Measurements from ENCODE around the gene NPLOC4. TPM values are rescaled to one million over a fixed set of nuclear protein-coding genes. Genes with fewer than 3 reads are reported as not detected.

NPLOC4 gene
- total and polyA plus RNA-seq, 2 of the 13 experiments (the other 11 are each of a cell fraction or from before 2014, with no cell fraction given): 57.0 to 97.0 TPM

GRCh38 chr17:81683208-81683583, 46.3 kb upstream of the NPLOC4 start (continued):
- TF ChIP-seq ZNF225 (CRISPR knock-in tag; IDR thresholded peaks at IDR 0.05): peak; percentile 49; the same call in 1 of the 2 replicates
- TF ChIP-seq, protein P1, sequence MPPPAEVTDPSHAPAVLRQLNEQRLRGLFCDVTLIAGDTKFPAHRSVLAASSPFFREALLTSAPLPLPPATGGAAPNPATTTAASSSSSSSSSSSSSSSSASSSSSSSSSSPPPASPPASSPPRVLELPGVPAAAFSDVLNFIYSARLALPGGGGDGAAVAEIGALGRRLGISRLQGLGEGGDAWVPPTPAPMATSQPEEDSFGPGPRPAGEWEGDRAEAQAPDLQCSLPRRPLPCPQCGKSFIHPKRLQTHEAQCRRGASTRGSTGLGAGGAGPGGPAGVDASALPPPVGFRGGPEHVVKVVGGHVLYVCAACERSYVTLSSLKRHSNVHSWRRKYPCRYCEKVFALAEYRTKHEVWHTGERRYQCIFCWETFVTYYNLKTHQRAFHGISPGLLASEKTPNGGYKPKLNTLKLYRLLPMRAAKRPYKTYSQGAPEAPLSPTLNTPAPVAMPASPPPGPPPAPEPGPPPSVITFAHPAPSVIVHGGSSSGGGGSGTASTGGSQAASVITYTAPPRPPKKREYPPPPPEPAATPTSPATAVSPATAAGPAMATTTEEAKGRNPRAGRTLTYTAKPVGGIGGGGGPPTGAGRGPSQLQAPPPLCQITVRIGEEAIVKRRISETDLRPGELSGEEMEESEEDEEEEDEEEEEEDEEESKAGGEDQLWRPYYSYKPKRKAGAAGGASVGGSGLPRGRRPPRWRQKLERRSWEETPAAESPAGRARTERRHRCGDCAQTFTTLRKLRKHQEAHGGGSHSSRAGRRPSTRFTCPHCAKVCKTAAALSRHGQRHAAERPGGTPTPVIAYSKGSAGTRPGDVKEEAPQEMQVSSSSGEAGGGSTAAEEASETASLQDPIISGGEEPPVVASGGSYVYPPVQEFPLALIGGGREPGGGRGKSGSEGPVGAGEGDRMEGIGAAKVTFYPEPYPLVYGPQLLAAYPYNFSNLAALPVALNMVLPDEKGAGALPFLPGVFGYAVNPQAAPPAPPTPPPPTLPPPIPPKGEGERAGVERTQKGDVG (CRISPR knock-in tag; IDR thresholded peaks at IDR 0.05; ENCODE audit: borderline replicate concordance): no peak
- peak; percentile 7 for TF ChIP-seq HIVEP1 (CRISPR knock-in tag; IDR thresholded peaks at IDR 0.05)
- no peak for TF ChIP-seq PHF5A (CRISPR knock-in tag; IDR thresholded peaks at IDR 0.05; ENCODE audit: low read depth, unreplicated experiment)
- TF ChIP-seq, protein P2, sequence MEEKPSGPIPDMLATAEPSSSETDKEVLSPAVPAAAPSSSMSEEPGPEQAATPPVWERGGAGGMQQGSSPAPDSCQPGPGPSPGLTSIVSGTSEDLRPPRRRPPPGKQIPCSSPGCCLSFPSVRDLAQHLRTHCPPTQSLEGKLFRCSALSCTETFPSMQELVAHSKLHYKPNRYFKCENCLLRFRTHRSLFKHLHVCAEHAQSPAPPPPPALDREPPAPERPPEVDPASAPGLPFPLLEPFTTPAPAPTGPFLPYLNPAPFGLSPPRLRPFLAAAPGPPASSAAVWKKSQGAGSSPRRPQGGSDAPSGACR (CRISPR knock-in tag; IDR thresholded peaks at IDR 0.05): no peak
- TF ChIP-seq ZNF776 (CRISPR knock-in tag; IDR thresholded peaks at IDR 0.05): no peak
- no peak for TF ChIP-seq ZNF232 (CRISPR knock-in tag; IDR thresholded peaks at IDR 0.05; ENCODE audit: borderline replicate concordance)
- no peak for TF ChIP-seq REL (CRISPR knock-in tag; conservative IDR thresholded peaks at IDR 0.05)
- TF ChIP-seq ZHX1 (CRISPR knock-in tag; IDR thresholded peaks at IDR 0.05; ENCODE audit: low read depth): peak; percentile 23; the same call in 1 of the 2 replicates
- TF ChIP-seq, protein P3, sequence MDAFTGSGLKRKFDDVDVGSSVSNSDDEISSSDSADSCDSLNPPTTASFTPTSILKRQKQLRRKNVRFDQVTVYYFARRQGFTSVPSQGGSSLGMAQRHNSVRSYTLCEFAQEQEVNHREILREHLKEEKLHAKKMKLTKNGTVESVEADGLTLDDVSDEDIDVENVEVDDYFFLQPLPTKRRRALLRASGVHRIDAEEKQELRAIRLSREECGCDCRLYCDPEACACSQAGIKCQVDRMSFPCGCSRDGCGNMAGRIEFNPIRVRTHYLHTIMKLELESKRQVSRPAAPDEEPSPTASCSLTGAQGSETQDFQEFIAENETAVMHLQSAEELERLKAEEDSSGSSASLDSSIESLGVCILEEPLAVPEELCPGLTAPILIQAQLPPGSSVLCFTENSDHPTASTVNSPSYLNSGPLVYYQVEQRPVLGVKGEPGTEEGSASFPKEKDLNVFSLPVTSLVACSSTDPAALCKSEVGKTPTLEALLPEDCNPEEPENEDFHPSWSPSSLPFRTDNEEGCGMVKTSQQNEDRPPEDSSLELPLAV (CRISPR knock-in tag; conservative IDR thresholded peaks at IDR 0.05; ENCODE audit: low read depth): no peak
- TF ChIP-seq CHCHD3 (CRISPR knock-in tag; IDR thresholded peaks at IDR 0.05): no peak
- TF ChIP-seq ZNF576 (CRISPR knock-in tag; IDR thresholded peaks at IDR 0.05): no peak
- TF ChIP-seq, protein P4, sequence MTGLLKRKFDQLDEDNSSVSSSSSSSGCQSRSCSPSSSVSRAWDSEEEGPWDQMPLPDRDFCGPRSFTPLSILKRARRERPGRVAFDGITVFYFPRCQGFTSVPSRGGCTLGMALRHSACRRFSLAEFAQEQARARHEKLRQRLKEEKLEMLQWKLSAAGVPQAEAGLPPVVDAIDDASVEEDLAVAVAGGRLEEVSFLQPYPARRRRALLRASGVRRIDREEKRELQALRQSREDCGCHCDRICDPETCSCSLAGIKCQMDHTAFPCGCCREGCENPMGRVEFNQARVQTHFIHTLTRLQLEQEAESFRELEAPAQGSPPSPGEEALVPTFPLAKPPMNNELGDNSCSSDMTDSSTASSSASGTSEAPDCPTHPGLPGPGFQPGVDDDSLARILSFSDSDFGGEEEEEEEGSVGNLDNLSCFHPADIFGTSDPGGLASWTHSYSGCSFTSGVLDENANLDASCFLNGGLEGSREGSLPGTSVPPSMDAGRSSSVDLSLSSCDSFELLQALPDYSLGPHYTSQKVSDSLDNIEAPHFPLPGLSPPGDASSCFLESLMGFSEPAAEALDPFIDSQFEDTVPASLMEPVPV (CRISPR knock-in tag; IDR thresholded peaks at IDR 0.05): no peak
- TF ChIP-seq ZNF124 (CRISPR knock-in tag; IDR thresholded peaks at IDR 0.05): no peak
- TF ChIP-seq MED1 (CRISPR knock-in tag; IDR thresholded peaks at IDR 0.05): no peak
- no peak for TF ChIP-seq MLX (CRISPR knock-in tag; IDR thresholded peaks at IDR 0.05)
- TF ChIP-seq ZNF343 (CRISPR knock-in tag; IDR thresholded peaks at IDR 0.05): no peak; the same call in 1 of the 2 replicates

Measured in HepG2 (cell line).